Panc1 (cell line): ENCODE data around the gene MYO7B.

Source experiments
- POLR2AphosphoS5 ChIP-seq: IDR thresholded peaks from 2 replicates; pipeline ENCODE4 v1.6.1; 2012; ENCODE audit warnings: mild to moderate bottlenecking, low read depth, low read length, moderate library complexity
- SIN3A ChIP-seq: IDR thresholded peaks from 2 replicates; pipeline ENCODE4 v1.6.1; 2012; ENCODE audit warnings: low read depth, mild to moderate bottlenecking, low read length, moderate library complexity, borderline replicate concordance; ENCODE audit not compliant: insufficient read depth
- TCF7L2 ChIP-seq: IDR thresholded peaks from 2 replicates; pipeline ENCODE4 v1.6.1; 2011; ENCODE audit warnings: mild to moderate bottlenecking, low read depth, low read length, inconsistent platforms
- TF ChIP-seq, protein P1 (sequence below): fragments of 450-650 bp; IDR thresholded peaks from 2 replicates; pipeline ENCODE4 v1.5.1; 2017; ENCODE audit warnings: mild to moderate bottlenecking
- TF ChIP-seq, protein P2 (sequence below), 2 experiments: IDR thresholded peaks; 2 replicates each; pipeline ENCODE4 v1.6.1; 2011 to 2012; ENCODE audit warnings: low read depth in 2 of 2, control low read depth in 1 of 2, low read length in 1 of 2, mild to moderate bottlenecking in 1 of 2, moderate library complexity in 1 of 2; ENCODE audit not compliant: insufficient read depth in 1 of 2

DNA sequence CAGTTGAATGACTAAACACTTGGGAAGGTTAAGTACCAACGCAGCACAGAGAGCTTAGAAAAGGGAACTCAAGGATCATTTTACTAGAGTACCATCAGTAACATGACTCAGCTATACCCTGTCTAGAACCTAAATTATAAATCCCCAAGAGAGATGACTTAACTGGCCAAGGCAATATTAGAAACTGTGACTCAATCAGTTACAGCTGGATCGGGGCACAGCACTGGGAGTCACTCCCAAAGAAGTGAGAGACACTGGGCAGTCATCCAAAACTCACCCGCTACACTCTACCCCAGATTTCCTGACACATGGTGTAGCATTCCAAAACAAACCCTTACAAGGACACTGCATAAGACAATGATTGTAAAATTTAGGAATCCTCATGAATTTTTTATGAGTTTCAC, 26.9 kb upstream of the MYO7B start:
- TF ChIP-seq, protein P1, sequence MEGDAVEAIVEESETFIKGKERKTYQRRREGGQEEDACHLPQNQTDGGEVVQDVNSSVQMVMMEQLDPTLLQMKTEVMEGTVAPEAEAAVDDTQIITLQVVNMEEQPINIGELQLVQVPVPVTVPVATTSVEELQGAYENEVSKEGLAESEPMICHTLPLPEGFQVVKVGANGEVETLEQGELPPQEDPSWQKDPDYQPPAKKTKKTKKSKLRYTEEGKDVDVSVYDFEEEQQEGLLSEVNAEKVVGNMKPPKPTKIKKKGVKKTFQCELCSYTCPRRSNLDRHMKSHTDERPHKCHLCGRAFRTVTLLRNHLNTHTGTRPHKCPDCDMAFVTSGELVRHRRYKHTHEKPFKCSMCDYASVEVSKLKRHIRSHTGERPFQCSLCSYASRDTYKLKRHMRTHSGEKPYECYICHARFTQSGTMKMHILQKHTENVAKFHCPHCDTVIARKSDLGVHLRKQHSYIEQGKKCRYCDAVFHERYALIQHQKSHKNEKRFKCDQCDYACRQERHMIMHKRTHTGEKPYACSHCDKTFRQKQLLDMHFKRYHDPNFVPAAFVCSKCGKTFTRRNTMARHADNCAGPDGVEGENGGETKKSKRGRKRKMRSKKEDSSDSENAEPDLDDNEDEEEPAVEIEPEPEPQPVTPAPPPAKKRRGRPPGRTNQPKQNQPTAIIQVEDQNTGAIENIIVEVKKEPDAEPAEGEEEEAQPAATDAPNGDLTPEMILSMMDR = no peak
- TF ChIP-seq POLR2AphosphoS5 (no peak), SIN3A (no peak), TCF7L2 (0 out of 2 replicates have a peak, but pooled peaks have one; percentile 42)
- TF ChIP-seq, protein P2, sequence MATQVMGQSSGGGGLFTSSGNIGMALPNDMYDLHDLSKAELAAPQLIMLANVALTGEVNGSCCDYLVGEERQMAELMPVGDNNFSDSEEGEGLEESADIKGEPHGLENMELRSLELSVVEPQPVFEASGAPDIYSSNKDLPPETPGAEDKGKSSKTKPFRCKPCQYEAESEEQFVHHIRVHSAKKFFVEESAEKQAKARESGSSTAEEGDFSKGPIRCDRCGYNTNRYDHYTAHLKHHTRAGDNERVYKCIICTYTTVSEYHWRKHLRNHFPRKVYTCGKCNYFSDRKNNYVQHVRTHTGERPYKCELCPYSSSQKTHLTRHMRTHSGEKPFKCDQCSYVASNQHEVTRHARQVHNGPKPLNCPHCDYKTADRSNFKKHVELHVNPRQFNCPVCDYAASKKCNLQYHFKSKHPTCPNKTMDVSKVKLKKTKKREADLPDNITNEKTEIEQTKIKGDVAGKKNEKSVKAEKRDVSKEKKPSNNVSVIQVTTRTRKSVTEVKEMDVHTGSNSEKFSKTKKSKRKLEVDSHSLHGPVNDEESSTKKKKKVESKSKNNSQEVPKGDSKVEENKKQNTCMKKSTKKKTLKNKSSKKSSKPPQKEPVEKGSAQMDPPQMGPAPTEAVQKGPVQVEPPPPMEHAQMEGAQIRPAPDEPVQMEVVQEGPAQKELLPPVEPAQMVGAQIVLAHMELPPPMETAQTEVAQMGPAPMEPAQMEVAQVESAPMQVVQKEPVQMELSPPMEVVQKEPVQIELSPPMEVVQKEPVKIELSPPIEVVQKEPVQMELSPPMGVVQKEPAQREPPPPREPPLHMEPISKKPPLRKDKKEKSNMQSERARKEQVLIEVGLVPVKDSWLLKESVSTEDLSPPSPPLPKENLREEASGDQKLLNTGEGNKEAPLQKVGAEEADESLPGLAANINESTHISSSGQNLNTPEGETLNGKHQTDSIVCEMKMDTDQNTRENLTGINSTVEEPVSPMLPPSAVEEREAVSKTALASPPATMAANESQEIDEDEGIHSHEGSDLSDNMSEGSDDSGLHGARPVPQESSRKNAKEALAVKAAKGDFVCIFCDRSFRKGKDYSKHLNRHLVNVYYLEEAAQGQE (IDR thresholded peaks at IDR 0.05; ENCODE audit: insufficient read depth in 1 of 2, low read depth in 2 of 2, low read length in 1 of 2) = no peak
